OCI-LY7 (cell line): ENCODE results near the gene BANF1. TPM values are rescaled to one million over a fixed set of nuclear protein-coding genes. Genes with fewer than 3 reads are reported as not detected.

Experiments
- BruUV-seq: library from RNA; stranded (reverse); fragments of 400-500 nt; replicated peaks from 2 replicates; lab custom pipeline; 2021; lab: Mats Ljungman, UMichigan
- CTCF ChIA-PET: fragments of 300-600 bp; sonication (Branson Sonifier 250); formaldehyde crosslinking; loops from one replicate; lab custom pipeline; 2022; ENCODE audit warnings: antibody characterized with exemption; ENCODE audit not compliant: unreplicated experiment; lab: Charles Lee
- POLR2A ChIA-PET: fragments of 300-600 bp; sonication (Branson Sonifier 250); formaldehyde crosslinking; loops from one replicate; lab custom pipeline; 2022; ENCODE audit warnings: antibody characterized with exemption; lab: Charles Lee
- DNase-seq: peaks from one replicate; pipeline ENCODE4 v3.0.0-alpha.2; 2015; ENCODE audit warnings: low spot score
- H2AFZ ChIP-seq: fragments of 200-600 bp; sonication (generic), shearing (Covaris generic); 2 replicates; pipeline ENCODE4 v1.6.1; 2014; ENCODE audit warnings: mild to moderate bottlenecking, antibody characterized with exemption, low read length, moderate library complexity
- H3K27ac ChIP-seq: fragments of 200-600 bp; sonication (generic); 2 replicates; pipeline ENCODE4 v1.5.1; 2014; ENCODE audit warnings: mixed run types, low read depth, mild to moderate bottlenecking, moderate library complexity, low read length, inconsistent platforms; ENCODE audit not compliant: poor library complexity, severe bottlenecking
- H3K36me3 ChIP-seq: fragments of 200-600 bp; sonication (generic); 2 replicates; pipeline ENCODE4 v1.6.1; 2014; ENCODE audit warnings: mild to moderate bottlenecking, antibody characterized with exemption, low read length, moderate library complexity, mixed read lengths; ENCODE audit not compliant: insufficient read depth
- H3K4me1 ChIP-seq: fragments of 200-600 bp; sonication (generic); 2 replicates; pipeline ENCODE4 v1.5.1; 2014; ENCODE audit warnings: mild to moderate bottlenecking, low read length; ENCODE audit not compliant: insufficient read depth, poor library complexity, severe bottlenecking
- H3K4me2 ChIP-seq: fragments of 200-600 bp; sonication (generic); 2 replicates; pipeline ENCODE4 v1.6.1; 2014; ENCODE audit warnings: mild to moderate bottlenecking, low read length
- H3K4me3 ChIP-seq: fragments of 200-600 bp; sonication (generic); 2 replicates; pipeline ENCODE4 v1.5.1; 2014; ENCODE audit warnings: mild to moderate bottlenecking, low read depth, low read length; ENCODE audit not compliant: poor library complexity, severe bottlenecking
- H3K79me2 ChIP-seq: fragments of 200-600 bp; sonication (generic); 2 replicates; pipeline ENCODE4 v1.6.1; 2016; ENCODE audit warnings: low read depth, mild to moderate bottlenecking, low read length, moderate library complexity, mixed read lengths; ENCODE audit not compliant: insufficient read depth
- H3K9me2 ChIP-seq: fragments of 200-600 bp; sonication (generic); 2 replicates; pipeline ENCODE4 v1.6.1; 2016; ENCODE audit warnings: mild to moderate bottlenecking, low read length, mixed read lengths; ENCODE audit not compliant: insufficient read depth
- H3K9me3 ChIP-seq: fragments of 200-600 bp; sonication (generic); 2 replicates; pipeline ENCODE4 v1.6.1; 2014; ENCODE audit warnings: mild to moderate bottlenecking, mixed run types, low read length, mixed read lengths
- H4K20me1 ChIP-seq: fragments of 200-600 bp; sonication (generic); 2 replicates; pipeline ENCODE4 v1.6.1; 2014; ENCODE audit warnings: mild to moderate bottlenecking, antibody characterized with exemption, low read length, moderate library complexity, mixed read lengths; ENCODE audit not compliant: insufficient read depth
- EZH2phosphoT487 ChIP-seq: fragments of 200-600 bp; sonication (generic); IDR thresholded peaks from 2 replicates; pipeline ENCODE4 v1.6.1; 2018; ENCODE audit warnings: low read depth, borderline replicate concordance, mild to moderate bottlenecking, mixed run types, antibody characterized with exemption, low read length, moderate library complexity, mixed read lengths
- intact Hi-C: fragments of 100-400 bp; cut with micrococcal nuclease; formaldehyde crosslinking; loops from one replicate; pipeline ENCODE4 v1.10.0; 2022; ENCODE audit not compliant: unreplicated experiment
- total RNA-seq, 2 experiments: library from RNA; depleted of rRNA in 1 of 2; stranded (reverse); fragments of >200 nt in 1 of 2; shearing (Covaris generic) in 1 of 2; gene quantifications; 2 replicates each; pipeline ENCODE4 v1.2.3, GENCODE V29; 2014 to 2022
- TF ChIP-seq, protein P1 (sequence below): fragments of 200-600 bp; sonication (generic); conservative IDR thresholded peaks from 2 replicates; pipeline ENCODE4 v1.5.1; 2014; ENCODE audit warnings: mild to moderate bottlenecking, antibody characterized with exemption, low read length, moderate library complexity, mixed read lengths

The BANF1 gene
- total RNA-seq, 2 experiments from 2014 or later = 82.2 to 317 TPM

DNA sequence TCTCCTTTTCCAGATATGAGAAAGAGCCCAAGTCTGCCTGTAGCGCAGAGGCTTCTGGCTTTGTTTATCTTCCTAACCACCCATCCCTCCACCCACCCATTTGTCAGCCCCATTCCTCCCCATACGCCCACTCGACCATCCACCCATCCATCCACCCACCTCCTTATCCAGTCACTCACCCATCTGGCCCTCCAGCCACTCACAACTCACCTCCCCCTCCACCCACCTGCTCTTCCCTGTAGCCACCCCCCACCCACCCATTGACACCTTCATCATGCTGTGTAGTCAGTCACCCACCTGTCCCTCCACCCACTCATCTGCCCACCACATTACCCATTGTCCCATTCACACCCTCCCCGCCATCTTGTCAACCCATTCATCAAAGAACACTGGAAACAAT lies 15.0 kb downstream of the BANF1 start:
- H3K9me3 ChIP-seq = no peaks in the 10 kb centered on the region
- H3K79me2 ChIP-seq = no peaks in the 10 kb centered on the region
- H3K4me3 ChIP-seq = no peak overlapping the region
- TF ChIP-seq, protein P1, sequence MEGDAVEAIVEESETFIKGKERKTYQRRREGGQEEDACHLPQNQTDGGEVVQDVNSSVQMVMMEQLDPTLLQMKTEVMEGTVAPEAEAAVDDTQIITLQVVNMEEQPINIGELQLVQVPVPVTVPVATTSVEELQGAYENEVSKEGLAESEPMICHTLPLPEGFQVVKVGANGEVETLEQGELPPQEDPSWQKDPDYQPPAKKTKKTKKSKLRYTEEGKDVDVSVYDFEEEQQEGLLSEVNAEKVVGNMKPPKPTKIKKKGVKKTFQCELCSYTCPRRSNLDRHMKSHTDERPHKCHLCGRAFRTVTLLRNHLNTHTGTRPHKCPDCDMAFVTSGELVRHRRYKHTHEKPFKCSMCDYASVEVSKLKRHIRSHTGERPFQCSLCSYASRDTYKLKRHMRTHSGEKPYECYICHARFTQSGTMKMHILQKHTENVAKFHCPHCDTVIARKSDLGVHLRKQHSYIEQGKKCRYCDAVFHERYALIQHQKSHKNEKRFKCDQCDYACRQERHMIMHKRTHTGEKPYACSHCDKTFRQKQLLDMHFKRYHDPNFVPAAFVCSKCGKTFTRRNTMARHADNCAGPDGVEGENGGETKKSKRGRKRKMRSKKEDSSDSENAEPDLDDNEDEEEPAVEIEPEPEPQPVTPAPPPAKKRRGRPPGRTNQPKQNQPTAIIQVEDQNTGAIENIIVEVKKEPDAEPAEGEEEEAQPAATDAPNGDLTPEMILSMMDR = no peak
- H3K4me1 ChIP-seq = no peaks in the 10 kb centered on the region
- H3K9me2 ChIP-seq = no peaks in the 10 kb centered on the region
- POLR2A ChIA-PET = no interaction called here
- CTCF ChIA-PET = no interaction called here
- H3K36me3 ChIP-seq = no peaks in the 10 kb centered on the region
- no peak overlapping the region for H3K4me2 ChIP-seq
- H3K27ac ChIP-seq = no peak overlapping the region
- no TSS peak for BruUV-seq
- intact Hi-C loops = no loop called here
- no peaks in the 10 kb centered on the region for H4K20me1 ChIP-seq
- H2AFZ ChIP-seq = no peak overlapping the region
- DNase-seq = no peak

DNA sequence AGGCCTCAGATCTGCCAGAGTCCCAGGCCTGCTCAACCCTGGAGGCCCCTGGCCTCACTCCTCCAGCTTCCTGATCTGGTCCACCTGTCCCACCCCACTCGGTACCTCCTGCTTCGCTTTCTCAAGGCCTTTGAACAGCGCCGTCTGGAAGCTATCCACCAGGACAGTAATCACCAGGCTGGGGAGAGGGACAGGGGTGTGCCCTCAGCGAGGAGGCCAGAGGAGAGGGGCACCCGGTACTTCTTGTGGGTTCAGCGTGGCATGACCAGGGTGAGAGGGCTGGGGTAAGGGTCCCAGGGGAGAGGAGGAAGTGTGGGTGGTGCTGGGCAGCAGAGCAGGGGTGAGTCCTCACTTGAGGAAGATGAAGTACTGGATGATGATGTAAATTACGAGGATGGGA lies 17.9 kb downstream of the BANF1 start:
- Histone ChIP-seq H3K79me2 (no peaks in the 10 kb centered on the region), H3K4me2 (no peak overlapping the region), H2AFZ (no peak overlapping the region), H3K4me3 (no peak overlapping the region), H3K36me3 (no peaks in the 10 kb centered on the region), H3K9me2 (no peaks in the 10 kb centered on the region), H3K4me1 (no peaks in the 10 kb centered on the region), H3K27ac (no peak overlapping the region), H4K20me1 (no peaks in the 10 kb centered on the region), H3K9me3 (no peaks in the 10 kb centered on the region)
- CTCF ChIA-PET = no interaction called here
- no TSS peak for BruUV-seq
- POLR2A ChIA-PET = interaction anchor here (0.6 to 0.7 kb wide), 2 partner anchors 308 to 325 kb away, joined by 3 to 4 read pairs; partner anchors contain the start of gene KAT5
- intact Hi-C loops = no loop called here
- no peak for DNase-seq
- TF ChIP-seq EZH2phosphoT487 = no peak
- TF ChIP-seq, protein P1 = no peak

DNA sequence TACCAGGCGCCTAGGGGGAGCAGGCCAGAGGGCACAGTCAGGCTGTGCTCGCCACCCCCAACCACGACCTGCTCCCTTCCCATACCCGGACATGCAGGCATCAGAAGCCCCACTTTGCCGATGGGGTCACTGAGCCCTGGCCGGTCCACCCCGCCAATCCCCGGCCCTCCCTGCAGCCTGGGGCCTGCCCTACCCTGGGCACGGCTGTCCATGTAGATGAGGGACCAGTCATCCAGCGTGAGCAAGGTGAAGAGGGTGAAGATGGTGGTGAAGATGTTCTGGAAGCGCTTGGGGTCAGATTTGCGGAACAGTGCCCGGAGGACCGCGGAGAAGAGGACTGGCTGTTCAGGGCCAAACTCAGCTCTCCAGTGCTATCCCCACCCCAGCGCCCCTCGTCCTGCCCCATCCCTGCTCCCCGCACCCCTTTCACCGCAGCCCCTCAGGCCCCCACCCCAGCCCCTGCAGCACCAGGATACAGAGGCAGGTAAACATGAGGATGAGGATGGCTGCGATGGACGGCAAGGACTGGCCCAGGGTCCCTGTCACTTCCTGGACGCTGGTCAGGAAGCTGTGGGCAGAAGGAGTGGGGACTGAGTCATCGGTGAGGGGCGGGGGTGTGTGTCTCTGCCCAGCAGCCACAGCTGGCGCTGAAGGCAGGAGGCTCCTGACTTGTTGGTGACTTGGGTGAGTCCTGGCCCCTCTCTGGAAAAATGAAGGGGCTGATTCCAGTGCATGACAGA lies 18.5 kb downstream of the BANF1 start:
- POLR2A ChIA-PET = no interaction called here
- no peak overlapping the region for H3K27ac ChIP-seq
- DNase-seq = no peak

More for the DNA sequence above, 18.5 kb downstream of the BANF1 start:
- CTCF ChIA-PET = no interaction called here
- no peak overlapping the region for H3K4me3 ChIP-seq
- H2AFZ ChIP-seq = no peak overlapping the region
- no peak overlapping the region for H3K4me2 ChIP-seq
- H3K4me1 ChIP-seq = no peaks in the 10 kb centered on the region
- no peaks in the 10 kb centered on the region for H3K36me3 ChIP-seq
- TF ChIP-seq, protein P1 = no peak
- TF ChIP-seq EZH2phosphoT487 = no peak
- intact Hi-C loops = no loop called here
- BruUV-seq = no TSS peak
- H3K9me2 ChIP-seq = no peaks in the 10 kb centered on the region
- no peaks in the 10 kb centered on the region for H3K9me3 ChIP-seq
- no peaks in the 10 kb centered on the region for H4K20me1 ChIP-seq
- H3K79me2 ChIP-seq = no peaks in the 10 kb centered on the region
